ENCODE measurements around the gene GPRIN2. TPM values are rescaled to one million over a fixed set of nuclear protein-coding genes. Genes with fewer than 3 reads are reported as not detected.

Gene GPRIN2
- total RNA-seq, 3 donors from 2014 or later (not counting 1 experiment from before 2014, with no cell fraction given): not detected

- no peaks in the 10 kb centered on the region for H3K36me3 Mint-ChIP-seq
- no peaks in the 10 kb centered on the region for H3K27me3 ChIP-seq (ENCODE audit: control insufficient read depth, insufficient read depth, low read length)
- H3K27me3 Mint-ChIP-seq (ENCODE audit: low read depth in 2 of 2): no peaks in the 10 kb centered on the region
- no peaks in the 10 kb centered on the region for H3K4me1 Mint-ChIP-seq
- H3K9me3 Mint-ChIP-seq: no peaks in the 10 kb centered on the region
- DNase-seq: no peak
- no peak overlapping the region for H3K4me3 ChIP-seq (ENCODE audit: low read length)
- no peaks in the 10 kb centered on the region for H3K4me1 ChIP-seq (ENCODE audit: control insufficient read depth, insufficient read depth, low read length)
- H3K4me3 Mint-ChIP-seq: no peak overlapping the region
- H3K27ac ChIP-seq (ENCODE audit: low read length): no peak overlapping the region
- H3K27ac Mint-ChIP-seq: no peak overlapping the region
- ATAC-seq: no peak
- TF ChIP-seq CTCF (IDR thresholded peaks at IDR 0.05): no peak
- no peaks in the 10 kb centered on the region for H3K9me3 ChIP-seq (ENCODE audit: control insufficient read depth, insufficient read depth, low read length)
- H3K36me3 ChIP-seq (ENCODE audit: control insufficient read depth, insufficient read depth, low read length): no peaks in the 10 kb centered on the region
- intact Hi-C loops (cut with micrococcal nuclease): no loop called here
- WGBS (ENCODE audit: insufficient coverage): 85% methylated on average over 6 of the region's 7 CpGs
These were observed 29.8 kb downstream of the GPRIN2 start for GRCh38 chr10:46526682-46527038.

GRCh38 chr10:46525824-46526681 is 30.4 kb downstream of the GPRIN2 start:
- Histone ChIP-seq H3K27me3 (ENCODE audit: control insufficient read depth, insufficient read depth, low read length) (no peaks in the 10 kb centered on the region), H3K4me3 (ENCODE audit: low read length) (no peak overlapping the region), H3K9me3 (ENCODE audit: control insufficient read depth, insufficient read depth, low read length) (no peaks in the 10 kb centered on the region), H3K27ac (ENCODE audit: low read length) (no peak overlapping the region), H3K4me1 (ENCODE audit: control insufficient read depth, insufficient read depth, low read length) (no peaks in the 10 kb centered on the region), H3K36me3 (ENCODE audit: control insufficient read depth, insufficient read depth, low read length) (no peaks in the 10 kb centered on the region)
- no peaks in the 10 kb centered on the region for H3K9me3 Mint-ChIP-seq
- TF ChIP-seq CTCF (IDR thresholded peaks at IDR 0.05): no peak
- H3K36me3 Mint-ChIP-seq: no peaks in the 10 kb centered on the region
- no peak for DNase-seq
- no peak overlapping the region for H3K4me3 Mint-ChIP-seq
- no peaks in the 10 kb centered on the region for H3K27me3 Mint-ChIP-seq (ENCODE audit: low read depth in 2 of 2)
- intact Hi-C loops (cut with micrococcal nuclease): no loop called here
- no peak for ATAC-seq
- 92% methylated on average over 4 of the region's 4 CpGs for whole genome bisulfite sequencing (ENCODE audit: insufficient coverage)
- no peaks in the 10 kb centered on the region for H3K4me1 Mint-ChIP-seq
- H3K27ac Mint-ChIP-seq: no peak overlapping the region

- Histone ChIP-seq H3K36me3 (ENCODE audit: control insufficient read depth, insufficient read depth, low read length) (no peaks in the 10 kb centered on the region), H3K27me3 (ENCODE audit: control insufficient read depth, insufficient read depth, low read length) (no peaks in the 10 kb centered on the region), H3K9me3 (ENCODE audit: control insufficient read depth, insufficient read depth, low read length) (no peaks in the 10 kb centered on the region), H3K27ac (ENCODE audit: low read length) (no peak overlapping the region), H3K4me1 (ENCODE audit: control insufficient read depth, insufficient read depth, low read length) (no peaks in the 10 kb centered on the region), H3K4me3 (ENCODE audit: low read length) (no peak overlapping the region)
- no peak for TF ChIP-seq CTCF (IDR thresholded peaks at IDR 0.05)
- no peak overlapping the region for H3K27ac Mint-ChIP-seq
- intact Hi-C loops (cut with micrococcal nuclease): no loop called here
- H3K9me3 Mint-ChIP-seq: no peaks in the 10 kb centered on the region
- no peaks in the 10 kb centered on the region for H3K36me3 Mint-ChIP-seq
- no peak for DNase-seq
- H3K4me1 Mint-ChIP-seq: no peaks in the 10 kb centered on the region
- WGBS (ENCODE audit: insufficient coverage): 80% methylated on average over 5 of the region's 5 CpGs
- ATAC-seq: peak in 2 of 3 donors; percentile 19 to 24
- no peaks in the 10 kb centered on the region for H3K27me3 Mint-ChIP-seq (ENCODE audit: low read depth in 2 of 2)
- H3K4me3 Mint-ChIP-seq: no peak overlapping the region
These were observed 31.2 kb downstream of the GPRIN2 start for GRCh38 chr10:46525177-46525823.
